Measurements from ENCODE around the gene MAGI2. TPM values are rescaled to one million over a fixed set of nuclear protein-coding genes. Genes with fewer than 3 reads are reported as not detected.

Gene MAGI2
- total RNA-seq, 2 donors from 2014 or later, result 0.05 to 0.09 TPM

DNA sequence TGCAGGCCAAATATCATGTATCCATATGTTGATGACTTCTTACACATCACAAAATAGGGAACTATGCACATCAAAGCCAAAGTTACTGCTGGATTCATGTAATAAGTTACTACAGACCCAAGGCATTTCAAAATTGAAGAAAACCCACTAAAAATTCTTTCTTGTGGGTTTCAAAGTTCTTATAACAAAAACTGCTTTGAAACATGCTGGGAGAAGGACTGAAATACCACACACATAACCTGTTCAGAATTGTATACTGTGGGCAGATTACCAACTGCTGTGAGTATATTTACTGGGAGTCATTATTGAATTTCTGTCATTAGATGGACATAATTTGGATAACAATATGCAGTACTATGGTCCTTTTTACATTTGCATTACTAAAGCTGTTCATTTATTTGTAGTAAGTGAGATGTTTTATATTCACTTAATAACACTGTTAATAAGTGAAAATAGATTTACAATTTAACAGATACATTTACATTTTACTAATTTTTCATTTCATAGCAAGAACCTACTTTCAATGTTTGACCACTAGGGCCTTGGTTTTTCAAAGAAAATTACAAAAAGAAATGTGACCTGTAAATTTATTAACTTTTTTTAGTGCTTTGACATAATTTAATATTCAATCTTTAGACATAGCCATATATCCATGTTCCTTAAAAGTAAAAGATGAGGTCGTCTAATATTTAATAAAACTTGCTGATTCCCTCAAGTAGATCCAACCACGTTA lies 132.6 kb downstream of the MAGI2 start:
- Mint-ChIP-seq H3K36me3 (ENCODE audit: low read depth) (no peaks in the 10 kb centered on the region), H3K4me1 (no peaks in the 10 kb centered on the region), H3K27me3 (no peaks in the 10 kb centered on the region), H3K27ac (no peak overlapping the region), H3K4me3 (no peak overlapping the region), H3K9me3 (peaks cover 11% of the 10 kb centered on the region)
- ATAC-seq (replicated peaks), result no peak

DNA sequence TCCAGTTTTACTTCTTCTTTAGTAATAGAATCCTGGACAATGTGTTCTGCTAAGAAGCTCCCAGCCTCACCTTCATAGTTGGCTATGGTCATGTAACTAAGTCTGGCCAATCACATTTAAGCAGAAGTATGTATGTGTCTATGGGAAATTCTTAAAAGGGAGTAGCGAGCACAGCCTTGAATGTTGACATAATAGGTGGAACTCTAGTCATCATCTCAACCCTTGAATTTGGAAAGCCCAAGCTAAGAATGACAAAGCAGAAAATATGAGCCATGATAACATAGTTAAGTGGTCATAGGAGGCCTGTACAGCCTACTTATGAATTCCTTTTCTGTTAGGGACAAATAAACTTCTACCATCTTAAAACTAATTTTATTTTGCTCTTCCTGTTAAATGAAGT lies 134.1 kb downstream of the MAGI2 start:
- H3K9me3 Mint-ChIP-seq, result peaks cover 17% of the 10 kb centered on the region
- ATAC-seq (replicated peaks), result no peak
- H3K4me1 Mint-ChIP-seq, result no peaks in the 10 kb centered on the region
- no peaks in the 10 kb centered on the region for H3K27me3 Mint-ChIP-seq
- no peak overlapping the region for H3K4me3 Mint-ChIP-seq
- H3K36me3 Mint-ChIP-seq (ENCODE audit: low read depth), result no peaks in the 10 kb centered on the region
- H3K27ac Mint-ChIP-seq, result no peak overlapping the region

DNA sequence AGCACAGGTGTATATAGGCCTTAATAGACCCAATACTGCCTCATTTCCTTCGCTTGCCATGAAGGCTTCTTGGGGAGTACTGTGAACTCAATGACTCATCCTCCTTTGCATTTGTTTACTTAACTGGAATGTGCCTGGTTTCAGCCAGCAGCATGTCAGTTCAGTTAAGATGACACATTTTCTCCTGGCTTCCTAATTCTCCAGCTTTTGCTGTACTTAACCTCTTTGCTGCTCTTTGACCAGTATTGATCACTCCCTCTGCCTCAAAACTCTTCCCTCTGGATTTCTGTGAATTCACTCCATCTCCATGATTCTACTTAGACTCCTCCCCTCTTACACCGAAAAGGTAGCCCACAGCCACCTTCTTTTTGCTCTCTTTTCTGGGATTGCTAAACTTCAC lies 135.7 kb downstream of the MAGI2 start:
- Mint-ChIP-seq H3K27ac (no peak overlapping the region), H3K4me3 (no peak overlapping the region), H3K27me3 (no peaks in the 10 kb centered on the region), H3K4me1 (no peaks in the 10 kb centered on the region), H3K36me3 (ENCODE audit: low read depth) (no peaks in the 10 kb centered on the region), H3K9me3 (peaks cover 13% of the 10 kb centered on the region)
- no peak for ATAC-seq (replicated peaks)

DNA sequence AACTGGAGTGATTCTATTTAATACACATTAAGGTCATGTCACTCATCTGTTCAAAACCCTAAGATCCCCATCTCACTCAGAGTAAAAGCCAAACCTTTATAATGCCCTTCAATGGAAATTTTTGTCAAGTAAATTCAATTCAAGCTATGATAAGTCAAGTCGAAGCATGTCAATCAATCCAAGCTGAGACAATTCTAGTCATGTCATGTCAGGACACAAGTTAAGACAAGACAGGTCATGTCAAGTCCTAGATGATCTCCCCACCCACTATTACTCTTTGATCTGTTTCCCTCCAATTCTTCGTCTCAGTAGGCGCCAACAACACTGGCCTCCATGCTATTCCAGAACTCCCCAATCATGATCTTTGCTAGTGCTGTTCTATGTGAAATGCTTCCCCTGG lies 141.4 kb downstream of the MAGI2 start:
- no peak for ATAC-seq (replicated peaks)
- Mint-ChIP-seq H3K4me1 (no peaks in the 10 kb centered on the region), H3K36me3 (ENCODE audit: low read depth) (no peaks in the 10 kb centered on the region), H3K9me3 (peaks cover 7% of the 10 kb centered on the region), H3K4me3 (no peak overlapping the region), H3K27ac (no peak overlapping the region), H3K27me3 (no peaks in the 10 kb centered on the region)

DNA sequence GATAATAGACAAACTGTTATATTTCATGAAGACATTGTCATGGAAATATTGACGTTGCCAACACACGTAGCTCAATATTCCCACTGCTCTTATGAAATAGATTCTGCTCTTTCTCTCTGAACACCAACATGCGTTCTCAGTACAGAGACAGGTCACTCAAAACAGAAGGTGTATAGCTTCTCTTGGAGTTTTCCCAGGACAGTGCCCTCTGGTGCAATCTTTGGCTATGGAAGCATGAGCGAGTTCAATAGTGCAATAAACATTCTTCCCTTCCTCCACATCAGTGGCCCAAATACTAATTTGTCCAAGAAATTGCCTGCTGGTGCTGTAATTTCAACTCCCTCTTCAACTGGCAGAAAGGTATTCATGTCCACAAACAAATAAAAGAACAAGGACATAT lies 145.3 kb downstream of the MAGI2 start:
- Mint-ChIP-seq H3K9me3 (no peaks in the 10 kb centered on the region), H3K27me3 (no peaks in the 10 kb centered on the region), H3K27ac (no peak overlapping the region), H3K4me1 (no peaks in the 10 kb centered on the region), H3K36me3 (ENCODE audit: low read depth) (no peaks in the 10 kb centered on the region), H3K4me3 (no peak overlapping the region)
- no peak for ATAC-seq (replicated peaks)

DNA sequence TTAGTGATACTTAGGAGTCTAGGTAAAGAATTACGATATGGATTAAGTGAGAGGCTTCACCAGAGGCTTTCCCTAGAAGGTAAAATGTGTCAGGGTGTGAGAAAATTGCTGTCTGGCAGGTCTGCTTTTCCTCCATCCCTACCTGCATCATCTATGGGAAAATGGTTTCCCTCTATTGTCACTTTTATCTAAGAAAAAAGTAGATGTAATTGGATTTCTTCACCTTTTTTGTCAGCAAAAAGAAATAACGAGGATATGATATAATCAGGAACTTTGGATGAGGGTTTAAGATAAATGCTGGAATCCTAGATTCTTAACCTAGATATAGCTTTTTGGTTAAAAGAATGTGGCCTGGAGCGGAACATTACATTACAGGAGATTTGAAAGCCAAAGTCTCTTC lies 146.1 kb downstream of the MAGI2 start:
- Mint-ChIP-seq H3K27ac (no peak overlapping the region), H3K36me3 (ENCODE audit: low read depth) (no peaks in the 10 kb centered on the region), H3K4me3 (no peak overlapping the region), H3K4me1 (no peaks in the 10 kb centered on the region), H3K27me3 (no peaks in the 10 kb centered on the region), H3K9me3 (no peaks in the 10 kb centered on the region)
- ATAC-seq (replicated peaks), result no peak

DNA sequence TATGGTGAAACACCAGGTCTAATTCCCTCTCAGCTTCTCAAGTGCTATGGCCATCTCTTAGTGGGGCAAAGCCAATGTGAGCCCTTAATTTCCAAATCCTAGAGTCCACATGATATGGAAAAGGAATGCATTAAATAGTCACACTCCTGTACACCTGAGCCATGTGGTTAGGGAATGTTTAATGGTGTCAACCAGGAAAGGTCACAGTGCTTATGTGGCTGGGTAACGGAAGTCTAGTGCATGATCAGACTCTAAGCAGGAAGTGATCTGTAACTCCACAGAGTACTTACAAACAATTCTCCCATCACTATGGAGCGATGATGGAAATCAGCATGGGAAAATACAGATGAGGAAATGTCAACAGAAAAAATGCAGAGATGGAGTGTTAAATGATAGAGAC lies 148.8 kb downstream of the MAGI2 start:
- ATAC-seq (replicated peaks), result no peak
- H3K4me3 Mint-ChIP-seq, result no peak overlapping the region
- H3K27me3 Mint-ChIP-seq, result no peaks in the 10 kb centered on the region
- H3K36me3 Mint-ChIP-seq (ENCODE audit: low read depth), result no peaks in the 10 kb centered on the region
- no peak overlapping the region for H3K27ac Mint-ChIP-seq
- no peaks in the 10 kb centered on the region for H3K4me1 Mint-ChIP-seq
- H3K9me3 Mint-ChIP-seq, result peaks cover 5% of the 10 kb centered on the region

DNA sequence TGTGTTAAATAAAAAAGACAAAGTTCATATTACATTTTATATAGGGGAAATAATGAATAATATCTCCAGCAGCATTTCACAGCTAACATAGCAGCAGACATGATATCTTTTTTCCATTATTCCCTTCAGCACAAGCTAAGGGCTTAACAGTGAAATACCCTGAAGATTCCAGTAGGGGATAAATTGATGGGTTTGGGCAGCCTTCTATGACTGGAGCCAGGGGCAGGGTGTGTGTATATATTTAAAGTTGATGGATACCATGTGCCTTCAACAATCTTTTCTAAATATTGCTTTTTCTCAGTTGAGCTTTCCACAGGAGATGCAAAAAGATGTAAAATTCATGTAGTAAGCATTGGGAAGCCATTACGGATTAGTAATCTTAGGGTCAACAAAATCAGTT lies 151.2 kb downstream of the MAGI2 start:
- ATAC-seq (replicated peaks), result no peak
- no peaks in the 10 kb centered on the region for H3K4me1 Mint-ChIP-seq
- H3K9me3 Mint-ChIP-seq, result peaks cover 10% of the 10 kb centered on the region
- no peaks in the 10 kb centered on the region for H3K27me3 Mint-ChIP-seq
- no peak overlapping the region for H3K27ac Mint-ChIP-seq
- no peak overlapping the region for H3K4me3 Mint-ChIP-seq
- no peaks in the 10 kb centered on the region for H3K36me3 Mint-ChIP-seq (ENCODE audit: low read depth)

DNA sequence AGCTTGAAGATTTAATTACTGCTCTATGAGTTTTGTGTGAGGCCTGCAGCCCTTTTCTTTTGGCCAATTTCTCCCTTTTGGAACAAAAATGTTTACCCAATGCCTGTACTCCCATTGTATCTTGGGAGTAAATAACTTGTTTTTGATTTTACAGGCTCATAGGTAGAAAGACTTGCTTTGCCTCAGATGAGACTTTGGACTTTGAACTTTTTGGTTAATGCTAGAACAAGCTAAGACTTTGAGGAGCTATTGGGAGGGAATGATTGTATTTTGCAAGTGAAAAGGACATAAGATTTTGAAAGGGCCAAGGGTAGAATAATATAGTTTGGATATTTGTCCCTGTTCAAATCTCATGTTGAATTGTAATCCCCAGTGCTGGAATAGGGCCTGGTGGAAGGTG lies 152.0 kb downstream of the MAGI2 start:
- Mint-ChIP-seq H3K27ac (no peak overlapping the region), H3K4me3 (no peak overlapping the region), H3K36me3 (ENCODE audit: low read depth) (no peaks in the 10 kb centered on the region), H3K27me3 (no peaks in the 10 kb centered on the region), H3K4me1 (no peaks in the 10 kb centered on the region), H3K9me3 (peaks cover 11% of the 10 kb centered on the region)
- no peak for ATAC-seq (replicated peaks)

DNA sequence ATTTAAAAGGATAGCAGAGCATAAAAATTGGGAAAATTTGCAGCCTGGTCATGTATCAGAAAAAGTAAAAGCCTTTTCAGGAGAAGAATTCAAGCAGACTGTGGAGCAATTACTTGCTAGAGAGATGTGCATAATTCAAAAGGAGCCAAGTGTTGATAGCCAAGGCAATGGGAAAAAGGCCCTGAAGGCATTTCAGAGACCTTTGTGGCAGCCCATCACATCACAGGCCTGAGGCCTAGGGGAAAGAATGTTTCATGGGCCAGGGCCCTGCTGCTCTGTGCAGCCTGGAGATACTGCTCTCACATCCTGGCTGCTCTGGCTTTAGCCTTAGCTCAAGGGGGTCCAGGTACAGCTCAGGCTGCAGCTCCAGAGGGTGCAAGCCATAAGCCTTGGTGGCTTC lies 152.9 kb downstream of the MAGI2 start:
- no peak overlapping the region for H3K4me3 Mint-ChIP-seq
- H3K36me3 Mint-ChIP-seq (ENCODE audit: low read depth), result no peaks in the 10 kb centered on the region
- no peak overlapping the region for H3K27ac Mint-ChIP-seq

DNA sequence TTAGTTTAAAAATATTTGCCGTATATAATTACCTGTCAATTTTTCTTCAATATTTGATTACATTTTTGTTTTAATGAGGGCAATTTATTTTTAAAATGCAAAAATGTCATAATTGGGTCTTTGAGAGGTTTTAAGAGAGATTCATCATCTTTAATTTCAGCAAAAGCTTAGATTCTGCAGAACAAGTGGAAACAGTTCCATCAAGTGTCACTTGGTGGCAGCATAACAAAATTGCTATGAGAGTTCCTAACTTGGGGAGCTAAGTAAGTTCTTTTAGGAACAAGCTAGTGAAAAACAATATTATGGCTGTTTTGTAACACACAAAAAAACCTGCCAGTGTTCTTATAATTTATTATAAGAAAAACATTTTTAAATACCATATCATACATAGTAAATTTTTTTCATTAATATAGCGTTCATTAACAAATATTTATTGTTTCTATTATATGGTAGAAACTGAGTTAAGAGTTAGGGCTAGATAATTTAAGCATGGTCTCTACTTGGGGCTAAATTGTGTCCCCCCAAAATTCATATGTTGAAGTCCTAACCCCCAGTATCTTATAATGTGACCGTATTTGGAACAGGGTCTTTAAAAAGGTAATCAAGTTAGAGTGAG lies 155.2 kb downstream of the MAGI2 start:
- no peaks in the 10 kb centered on the region for H3K36me3 Mint-ChIP-seq (ENCODE audit: low read depth)
- ATAC-seq (replicated peaks), result no peak
- no peak overlapping the region for H3K4me3 Mint-ChIP-seq
- H3K4me1 Mint-ChIP-seq, result no peaks in the 10 kb centered on the region
- no peak overlapping the region for H3K27ac Mint-ChIP-seq
- peaks cover 13% of the 10 kb centered on the region for H3K9me3 Mint-ChIP-seq
- no peaks in the 10 kb centered on the region for H3K27me3 Mint-ChIP-seq

More for the DNA sequence above, 152.9 kb downstream of the MAGI2 start:
- no peak for ATAC-seq (replicated peaks)
- H3K27me3 Mint-ChIP-seq, result no peaks in the 10 kb centered on the region
- peaks cover 13% of the 10 kb centered on the region for H3K9me3 Mint-ChIP-seq
- H3K4me1 Mint-ChIP-seq, result no peaks in the 10 kb centered on the region

DNA sequence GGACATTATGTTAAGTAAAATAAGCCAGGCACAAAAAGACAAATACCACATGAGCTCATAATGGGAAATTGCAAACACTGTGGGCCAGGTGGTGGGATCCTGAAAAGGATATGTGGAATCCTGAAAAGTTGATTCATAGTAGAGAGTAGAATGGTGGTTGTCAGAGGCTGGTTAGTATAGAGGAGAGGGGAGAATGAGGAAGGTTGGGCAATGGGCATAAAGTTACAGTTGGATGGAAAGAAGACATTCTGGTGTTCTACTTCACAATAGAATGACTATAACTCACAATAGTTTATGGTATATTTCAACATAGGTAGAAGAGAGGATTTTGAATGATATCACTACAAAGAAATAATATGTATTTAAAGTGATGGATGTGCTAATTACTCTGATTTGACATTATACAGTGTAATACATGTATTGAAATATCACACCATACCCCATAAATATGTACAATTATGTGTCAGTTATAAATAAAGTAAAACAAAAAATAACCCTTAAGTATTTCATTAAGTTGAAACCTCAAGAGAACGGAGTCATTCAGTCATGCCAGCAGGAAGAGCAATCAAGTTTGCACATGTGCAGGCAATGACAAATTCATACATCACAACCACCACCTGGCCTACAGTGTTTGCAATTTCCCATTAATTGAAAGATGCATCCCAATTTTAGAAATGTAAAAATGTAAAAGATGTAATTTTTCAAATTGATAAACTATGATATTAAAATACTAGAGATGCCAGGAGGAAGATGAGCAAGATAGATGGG lies 156.7 kb downstream of the MAGI2 start:
- Mint-ChIP-seq H3K9me3 (peaks cover 14% of the 10 kb centered on the region), H3K4me1 (no peaks in the 10 kb centered on the region), H3K4me3 (no peak overlapping the region), H3K27me3 (no peaks in the 10 kb centered on the region), H3K27ac (no peak overlapping the region), H3K36me3 (ENCODE audit: low read depth) (no peaks in the 10 kb centered on the region)
- ATAC-seq (replicated peaks), result no peak

DNA sequence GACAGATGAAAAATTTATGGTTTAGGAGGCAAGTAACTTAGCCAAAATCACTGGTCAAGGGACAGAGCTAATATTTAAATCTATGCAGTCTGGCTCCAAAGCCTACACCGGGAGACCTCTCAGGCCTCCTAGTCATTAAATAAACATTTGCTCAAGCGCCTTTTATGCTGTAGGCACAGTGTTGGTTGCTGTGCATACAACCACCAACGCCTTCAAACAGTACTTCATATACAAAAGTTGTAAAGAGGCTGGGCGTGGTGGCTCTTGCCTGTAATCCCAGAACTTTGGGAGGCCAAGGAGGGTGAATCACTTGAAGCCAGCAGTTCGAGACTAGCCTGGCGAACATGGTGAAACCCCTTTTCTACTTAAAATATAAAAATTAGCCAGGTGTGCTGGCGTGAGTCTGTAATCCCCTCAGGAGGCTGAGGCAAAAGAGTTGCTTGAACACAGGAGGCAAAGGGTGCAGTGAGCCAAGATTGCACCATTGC lies 159.8 kb downstream of the MAGI2 start:
- H3K36me3 Mint-ChIP-seq (ENCODE audit: low read depth), result no peaks in the 10 kb centered on the region
- H3K4me1 Mint-ChIP-seq, result no peaks in the 10 kb centered on the region
- no peaks in the 10 kb centered on the region for H3K27me3 Mint-ChIP-seq
- peaks cover 8% of the 10 kb centered on the region for H3K9me3 Mint-ChIP-seq
- no peak overlapping the region for H3K27ac Mint-ChIP-seq
- H3K4me3 Mint-ChIP-seq, result no peak overlapping the region
- ATAC-seq (replicated peaks), result no peak

DNA sequence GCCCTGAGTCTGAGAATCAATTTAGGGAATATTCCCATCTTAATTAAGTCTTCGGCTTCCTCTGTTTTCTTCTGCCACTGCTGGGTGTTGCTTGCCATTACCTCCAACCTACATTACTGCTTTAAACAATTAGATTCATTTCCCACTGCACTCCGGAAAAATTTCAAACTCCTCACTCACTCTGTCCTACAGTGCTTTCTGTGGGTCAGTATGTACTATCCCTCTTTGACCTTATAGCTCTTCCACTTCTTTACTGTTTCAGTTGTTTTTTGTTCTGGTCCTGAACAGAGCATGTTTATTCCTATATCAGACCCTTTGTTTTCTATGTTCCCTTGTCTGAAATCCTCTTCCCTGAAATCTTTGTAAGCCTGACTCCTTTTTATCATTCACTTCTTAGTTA lies 160.6 kb downstream of the MAGI2 start:
- Mint-ChIP-seq H3K9me3 (peaks cover 8% of the 10 kb centered on the region), H3K36me3 (ENCODE audit: low read depth) (no peaks in the 10 kb centered on the region), H3K4me1 (no peaks in the 10 kb centered on the region), H3K27ac (no peak overlapping the region), H3K4me3 (no peak overlapping the region), H3K27me3 (no peaks in the 10 kb centered on the region)
- no peak for ATAC-seq (replicated peaks)

DNA sequence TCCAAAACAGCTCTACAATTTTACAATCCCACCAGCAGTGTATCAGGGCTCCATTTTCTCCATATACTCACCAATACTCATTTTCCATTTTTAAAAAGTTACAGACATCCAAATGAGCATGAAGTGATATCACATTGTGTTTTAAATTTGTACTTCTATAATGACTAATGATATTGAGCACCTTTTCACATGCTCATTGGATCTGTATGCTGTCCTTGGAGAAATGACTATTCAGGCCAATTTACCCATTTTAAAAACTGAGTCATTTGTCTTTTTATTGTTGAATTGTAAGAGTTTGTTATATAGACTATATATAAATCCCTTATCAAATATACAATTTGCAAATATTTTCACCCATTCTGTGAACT lies 162.0 kb downstream of the MAGI2 start:
- no peaks in the 10 kb centered on the region for H3K27me3 Mint-ChIP-seq
- H3K9me3 Mint-ChIP-seq, result peaks cover 7% of the 10 kb centered on the region
- no peak overlapping the region for H3K27ac Mint-ChIP-seq
- H3K36me3 Mint-ChIP-seq (ENCODE audit: low read depth), result no peaks in the 10 kb centered on the region
- no peak for ATAC-seq (replicated peaks)
- no peak overlapping the region for H3K4me3 Mint-ChIP-seq
- no peaks in the 10 kb centered on the region for H3K4me1 Mint-ChIP-seq

Measured in activated T-helper 17 cell treated with anti-CD3 and anti-CD28 coated beads, Interleukin-2, amount 50 U/mL, for 72 hours (primary cell).